Adrenal gland (tissue), 5 donors: ENCODE measurements around the gene KCNK18.

ENCODE experiments used
- POLR2A ChIP-seq, 2 donors: fragments of 450-650 bp; IDR thresholded peaks; one replicate each; pipeline ENCODE4 v1.6.1; 2017; ENCODE audit warnings: antibody characterized with exemption in 2 of 2, mild to moderate bottlenecking in 2 of 2, moderate library complexity in 1 of 2
- TF ChIP-seq, protein P1 (sequence below), 6 experiments: fragments of 450-650 bp in 4 of 6; fragments of 200-600 bp in 2 of 6; sonication (generic) in 1 of 6; IDR thresholded peaks; 1 replicate in 5 of 6; 2 replicates in 1 of 6; pipeline versions ENCODE4 v1.5.1 to v1.8.0; 2016 to 2021; ENCODE audit warnings: antibody characterized with exemption in 6 of 6, mild to moderate bottlenecking in 2 of 6, moderate library complexity in 1 of 6
- donor health status: DM: no; HTN: no; CAD: no.

DNA sequence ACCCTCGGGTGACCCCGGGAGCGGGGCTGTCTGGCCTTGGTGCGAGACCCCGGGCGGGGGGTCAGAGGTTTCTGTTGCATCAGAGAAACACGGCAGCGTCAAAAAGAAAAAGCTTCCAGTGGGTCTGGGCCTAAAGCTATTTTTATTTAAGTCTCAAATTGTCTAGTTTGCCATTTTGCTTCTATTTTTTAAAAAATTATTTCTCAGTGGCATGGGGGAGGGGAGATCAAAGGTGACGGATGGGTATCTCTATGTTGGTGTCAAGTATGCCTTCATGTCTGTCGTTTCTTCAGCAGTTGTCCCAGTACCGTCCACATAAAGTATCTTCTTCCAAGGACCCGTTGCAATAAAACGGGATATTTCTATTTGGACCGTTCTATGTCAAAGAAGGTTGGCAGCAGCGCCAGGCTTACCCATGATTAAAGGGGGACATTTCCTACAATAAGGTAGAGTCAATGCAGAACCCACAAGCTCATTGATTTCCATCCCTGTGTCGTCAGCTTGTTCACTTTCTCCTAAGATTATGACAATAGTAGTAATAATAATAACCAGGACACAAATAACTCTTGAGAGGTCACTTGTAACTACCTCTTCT, 33.2 kb upstream of the KCNK18 start:
- TF ChIP-seq, protein P1, sequence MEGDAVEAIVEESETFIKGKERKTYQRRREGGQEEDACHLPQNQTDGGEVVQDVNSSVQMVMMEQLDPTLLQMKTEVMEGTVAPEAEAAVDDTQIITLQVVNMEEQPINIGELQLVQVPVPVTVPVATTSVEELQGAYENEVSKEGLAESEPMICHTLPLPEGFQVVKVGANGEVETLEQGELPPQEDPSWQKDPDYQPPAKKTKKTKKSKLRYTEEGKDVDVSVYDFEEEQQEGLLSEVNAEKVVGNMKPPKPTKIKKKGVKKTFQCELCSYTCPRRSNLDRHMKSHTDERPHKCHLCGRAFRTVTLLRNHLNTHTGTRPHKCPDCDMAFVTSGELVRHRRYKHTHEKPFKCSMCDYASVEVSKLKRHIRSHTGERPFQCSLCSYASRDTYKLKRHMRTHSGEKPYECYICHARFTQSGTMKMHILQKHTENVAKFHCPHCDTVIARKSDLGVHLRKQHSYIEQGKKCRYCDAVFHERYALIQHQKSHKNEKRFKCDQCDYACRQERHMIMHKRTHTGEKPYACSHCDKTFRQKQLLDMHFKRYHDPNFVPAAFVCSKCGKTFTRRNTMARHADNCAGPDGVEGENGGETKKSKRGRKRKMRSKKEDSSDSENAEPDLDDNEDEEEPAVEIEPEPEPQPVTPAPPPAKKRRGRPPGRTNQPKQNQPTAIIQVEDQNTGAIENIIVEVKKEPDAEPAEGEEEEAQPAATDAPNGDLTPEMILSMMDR (IDR thresholded peaks at IDR 0.05): no peak
- no peak for TF ChIP-seq POLR2A (IDR thresholded peaks at IDR 0.05)
